SK-N-SH (cell line): ENCODE measurements around the gene FRMD3.

Experiments used
- EZH2phosphoT487 ChIP-seq: fragments of 200-600 bp; sonication (generic); IDR thresholded peaks from 2 replicates; pipeline ENCODE4 v1.6.1; 2017; ENCODE audit warnings: low read depth, mixed run types, mild to moderate bottlenecking, antibody characterized with exemption, moderate library complexity, borderline replicate concordance
- RCOR1 ChIP-seq: fragments of 150-350 bp; IDR thresholded peaks from 2 replicates; pipeline ENCODE4 v1.6.1; 2017; ENCODE audit warnings: antibody characterized with exemption, low read length
- TF ChIP-seq, protein P1 (sequence below): fragments of 200-600 bp; sonication (generic); IDR thresholded peaks from 2 replicates; pipeline ENCODE4 v1.6.1; 2017; ENCODE audit warnings: antibody characterized with exemption, mild to moderate bottlenecking, moderate library complexity
- TF ChIP-seq, protein P2 (sequence below): fragments of 150-350 bp; IDR thresholded peaks from 2 replicates; pipeline ENCODE4 v1.6.1; 2017; ENCODE audit warnings: antibody characterized with exemption, low read length, low read depth, borderline replicate concordance

DNA sequence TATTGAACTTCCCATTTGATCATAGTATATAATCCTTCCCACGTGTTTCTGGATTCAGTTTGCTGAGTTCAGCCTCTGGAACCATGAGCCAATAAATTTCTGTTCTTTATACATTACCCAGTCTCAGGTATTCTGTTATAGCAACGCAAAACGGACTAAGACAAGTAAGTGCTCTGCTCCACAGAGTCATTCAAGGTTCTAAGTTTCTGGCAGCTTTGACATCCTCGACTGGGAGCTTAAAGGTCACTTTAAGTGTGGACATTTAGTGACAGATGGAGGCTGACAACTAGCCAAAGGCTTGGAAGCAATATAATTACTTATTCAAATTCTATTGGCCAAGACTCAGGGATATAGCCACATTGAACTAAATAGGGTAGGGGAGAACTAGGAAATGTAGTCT is 297.5 kb downstream of the FRMD3 start:
- TF ChIP-seq, protein P1, sequence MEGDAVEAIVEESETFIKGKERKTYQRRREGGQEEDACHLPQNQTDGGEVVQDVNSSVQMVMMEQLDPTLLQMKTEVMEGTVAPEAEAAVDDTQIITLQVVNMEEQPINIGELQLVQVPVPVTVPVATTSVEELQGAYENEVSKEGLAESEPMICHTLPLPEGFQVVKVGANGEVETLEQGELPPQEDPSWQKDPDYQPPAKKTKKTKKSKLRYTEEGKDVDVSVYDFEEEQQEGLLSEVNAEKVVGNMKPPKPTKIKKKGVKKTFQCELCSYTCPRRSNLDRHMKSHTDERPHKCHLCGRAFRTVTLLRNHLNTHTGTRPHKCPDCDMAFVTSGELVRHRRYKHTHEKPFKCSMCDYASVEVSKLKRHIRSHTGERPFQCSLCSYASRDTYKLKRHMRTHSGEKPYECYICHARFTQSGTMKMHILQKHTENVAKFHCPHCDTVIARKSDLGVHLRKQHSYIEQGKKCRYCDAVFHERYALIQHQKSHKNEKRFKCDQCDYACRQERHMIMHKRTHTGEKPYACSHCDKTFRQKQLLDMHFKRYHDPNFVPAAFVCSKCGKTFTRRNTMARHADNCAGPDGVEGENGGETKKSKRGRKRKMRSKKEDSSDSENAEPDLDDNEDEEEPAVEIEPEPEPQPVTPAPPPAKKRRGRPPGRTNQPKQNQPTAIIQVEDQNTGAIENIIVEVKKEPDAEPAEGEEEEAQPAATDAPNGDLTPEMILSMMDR = no peak
- TF ChIP-seq RCOR1 = no peak
- TF ChIP-seq, protein P2, sequence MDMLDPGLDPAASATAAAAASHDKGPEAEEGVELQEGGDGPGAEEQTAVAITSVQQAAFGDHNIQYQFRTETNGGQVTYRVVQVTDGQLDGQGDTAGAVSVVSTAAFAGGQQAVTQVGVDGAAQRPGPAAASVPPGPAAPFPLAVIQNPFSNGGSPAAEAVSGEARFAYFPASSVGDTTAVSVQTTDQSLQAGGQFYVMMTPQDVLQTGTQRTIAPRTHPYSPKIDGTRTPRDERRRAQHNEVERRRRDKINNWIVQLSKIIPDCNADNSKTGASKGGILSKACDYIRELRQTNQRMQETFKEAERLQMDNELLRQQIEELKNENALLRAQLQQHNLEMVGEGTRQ = no peak
- no peak for TF ChIP-seq EZH2phosphoT487
